HG03432 (cell line): ENCODE results near the gene BMERB1.
"Not testable (repeated sequence)": the region's sequence is repeated elsewhere in the genome, so short reads cannot be mapped to it uniquely, and the experiment has no call there.

Experiments
- ATAC-seq: cut with Tn5 transposase; IDR thresholded peaks from one replicate; pipeline ENCODE4 v1.9.1; 2021; ENCODE audit warnings: mild to moderate bottlenecking, moderate library complexity; ENCODE audit not compliant: unreplicated experiment

BMERB1 gene

DNA sequence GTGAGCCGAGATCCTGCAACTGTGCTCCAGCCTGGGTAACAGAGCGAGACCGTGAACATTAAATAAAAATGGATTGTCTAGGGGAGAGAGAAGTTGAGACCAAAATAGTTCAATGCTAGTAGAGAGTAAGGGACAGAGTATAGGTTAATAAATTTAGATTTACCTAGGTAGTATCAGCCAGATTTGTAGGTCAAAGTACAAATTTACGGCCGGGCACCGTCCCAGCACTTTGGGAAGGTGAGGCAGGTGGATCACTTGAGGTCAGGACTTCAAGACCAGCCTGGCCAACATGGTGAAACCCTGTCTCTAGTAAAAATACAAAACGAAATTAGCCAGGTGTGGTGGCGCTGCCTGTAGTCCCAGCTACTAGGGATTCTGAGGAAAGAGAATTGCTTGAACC, 12.2 kb upstream of the BMERB1 start:
- ATAC-seq = no peak

GRCh38 chr16:15425861-15426260, 8.5 kb upstream of the BMERB1 start:
- no peak for ATAC-seq

GRCh38 chr16:15426796-15427195, 7.6 kb upstream of the BMERB1 start:
- ATAC-seq = no peak

DNA sequence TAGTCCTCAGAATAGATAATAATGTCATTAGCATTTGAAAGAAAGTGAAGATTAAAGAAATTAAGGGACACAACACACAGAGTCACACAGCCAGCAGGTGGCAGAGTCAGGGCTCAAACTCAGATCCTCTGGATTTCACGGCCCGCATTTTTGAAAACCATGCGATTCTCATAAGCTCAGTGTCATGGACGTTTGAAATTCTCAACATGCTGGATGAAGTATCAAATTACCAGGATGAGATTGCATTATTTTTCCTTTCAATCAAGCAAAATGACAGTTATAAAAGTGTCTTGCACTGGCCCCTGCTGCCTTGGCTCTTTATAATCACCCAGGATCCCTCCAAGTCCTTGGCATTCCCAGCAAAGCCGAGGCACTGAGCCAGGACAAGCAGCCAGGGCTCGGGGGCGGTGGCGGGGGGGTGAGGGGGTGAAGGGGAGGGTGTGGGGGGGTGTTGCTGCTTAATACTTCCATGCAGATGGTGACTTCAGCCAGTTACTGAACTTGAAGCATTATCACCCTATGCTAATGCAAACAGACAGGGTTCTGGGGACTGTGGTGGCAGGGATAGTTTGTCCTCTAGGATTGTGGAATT, 6.6 kb upstream of the BMERB1 start:
- ATAC-seq = no peak

GRCh38 chr16:15430884-15431283, 3.5 kb upstream of the BMERB1 start:
- not testable (repeated sequence) for ATAC-seq

- ATAC-seq = no peak
Observed at GRCh38 chr16:15434079-15434424, 336 bp upstream of the BMERB1 start.

GRCh38 chr16:15435216-15435864, 952 bp downstream of the BMERB1 start:
- no peak for ATAC-seq

- ATAC-seq = no peak
Observed at GRCh38 chr16:15439102-15439501, 4.7 kb downstream of the BMERB1 start.

DNA sequence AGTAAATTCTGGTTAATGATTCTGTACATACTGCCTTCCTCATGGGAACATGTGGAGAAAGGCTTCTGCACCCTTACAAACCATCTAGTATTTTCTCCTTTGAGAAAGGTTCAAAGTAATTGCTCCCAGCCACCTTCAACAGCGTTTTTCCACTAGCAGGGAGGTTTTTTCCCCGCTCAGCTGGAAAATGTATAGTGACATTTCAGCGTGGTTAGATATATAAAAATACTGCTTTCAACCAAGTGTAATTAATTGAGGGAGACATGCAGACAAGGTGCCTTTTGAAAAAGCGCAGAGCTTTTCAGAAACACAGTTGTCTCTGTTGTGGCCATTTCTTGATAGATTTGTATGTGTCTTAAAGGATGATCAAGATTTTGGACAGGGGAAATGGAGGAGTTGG, 5.1 kb downstream of the BMERB1 start:
- no peak for ATAC-seq

DNA sequence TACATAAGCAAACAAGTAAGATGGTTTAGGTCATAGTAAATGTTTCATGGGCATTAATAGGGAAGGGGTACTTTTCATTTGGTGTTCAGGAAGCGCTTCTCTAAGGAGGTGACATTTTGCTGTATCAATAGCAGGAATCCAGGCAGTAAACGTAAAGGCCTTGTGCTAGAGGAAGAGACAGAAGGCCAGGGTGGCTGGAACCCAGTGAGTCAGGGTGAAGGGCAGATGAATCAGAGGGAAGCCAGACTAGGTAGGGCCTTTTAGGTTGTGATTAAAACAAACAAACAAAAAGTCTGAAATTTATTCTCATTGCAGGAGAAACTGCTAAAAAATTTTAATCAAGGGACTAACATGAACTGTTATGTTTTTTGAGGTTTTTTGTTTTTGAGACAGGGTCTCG, 6.5 kb downstream of the BMERB1 start:
- ATAC-seq = no peak

DNA sequence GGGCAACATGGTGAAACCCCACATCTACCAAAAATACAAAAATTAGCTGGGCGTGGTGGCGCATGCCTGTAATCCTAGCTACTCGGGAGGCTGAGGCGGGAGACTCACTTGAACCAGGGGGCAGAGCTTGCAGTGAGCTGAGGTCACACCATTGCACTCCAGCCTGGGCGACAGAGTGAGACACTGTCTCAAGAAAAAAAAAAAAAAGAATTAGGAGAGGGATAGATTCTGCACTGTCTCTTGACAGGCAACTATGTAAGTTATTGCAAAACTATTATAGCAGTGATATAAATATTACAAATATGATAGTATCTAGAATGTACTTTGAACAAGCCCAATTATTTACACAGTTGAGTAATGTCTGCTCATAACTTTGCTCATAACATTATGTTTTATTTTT, 7.8 kb downstream of the BMERB1 start:
- not testable (repeated sequence) for ATAC-seq

DNA sequence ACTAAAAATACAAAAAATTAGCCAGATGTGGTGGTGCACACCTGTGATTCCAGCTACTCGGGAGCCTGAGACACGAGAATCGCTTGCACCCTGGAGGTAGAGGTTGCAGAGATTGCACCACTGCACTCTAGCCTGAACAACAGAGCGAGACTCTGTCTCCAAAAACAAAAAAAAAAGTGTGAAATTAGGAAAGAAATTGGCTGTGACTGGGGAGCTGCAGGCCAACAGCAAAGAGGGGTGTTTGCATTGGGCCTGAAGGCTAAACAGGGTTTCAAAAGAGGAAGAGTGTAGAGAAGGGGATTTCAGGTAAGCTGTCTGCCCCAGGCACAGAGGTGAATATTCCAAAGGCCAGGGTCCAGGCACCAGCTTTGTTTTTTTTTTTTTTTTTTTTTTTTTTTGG, 9.4 kb downstream of the BMERB1 start:
- no peak for ATAC-seq

- no peak for ATAC-seq
Observed at GRCh38 chr16:15444264-15444663, 9.9 kb downstream of the BMERB1 start.

DNA sequence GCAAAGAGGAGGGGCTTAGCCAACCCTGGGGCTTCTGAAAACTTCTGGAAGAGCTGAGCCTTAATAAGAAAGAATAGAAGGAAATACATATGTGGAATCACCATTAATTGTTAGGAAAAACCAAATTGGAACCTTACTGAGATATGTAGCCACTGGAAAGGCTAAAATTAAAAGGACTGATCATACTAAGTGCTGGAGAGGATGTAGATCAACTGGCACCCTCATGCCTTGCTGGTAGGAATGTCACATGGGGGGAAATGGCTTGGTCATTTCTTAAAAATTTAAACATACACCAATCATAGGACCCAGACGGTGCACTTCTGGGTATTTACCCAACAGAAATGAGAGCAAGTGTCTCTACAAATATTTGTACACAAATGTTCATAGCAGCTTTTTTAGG, 11.1 kb downstream of the BMERB1 start:
- no peak for ATAC-seq

- ATAC-seq = no peak
Observed at GRCh38 chr16:15446901-15447300, 12.5 kb downstream of the BMERB1 start.

- no peak for ATAC-seq
Observed at GRCh38 chr16:15450624-15451023, 16.2 kb downstream of the BMERB1 start.

- no peak for ATAC-seq
Observed at GRCh38 chr16:15451098-15451731, 16.8 kb downstream of the BMERB1 start.

- no peak for ATAC-seq
Observed at GRCh38 chr16:15452246-15452855, 18.0 kb downstream of the BMERB1 start.

DNA sequence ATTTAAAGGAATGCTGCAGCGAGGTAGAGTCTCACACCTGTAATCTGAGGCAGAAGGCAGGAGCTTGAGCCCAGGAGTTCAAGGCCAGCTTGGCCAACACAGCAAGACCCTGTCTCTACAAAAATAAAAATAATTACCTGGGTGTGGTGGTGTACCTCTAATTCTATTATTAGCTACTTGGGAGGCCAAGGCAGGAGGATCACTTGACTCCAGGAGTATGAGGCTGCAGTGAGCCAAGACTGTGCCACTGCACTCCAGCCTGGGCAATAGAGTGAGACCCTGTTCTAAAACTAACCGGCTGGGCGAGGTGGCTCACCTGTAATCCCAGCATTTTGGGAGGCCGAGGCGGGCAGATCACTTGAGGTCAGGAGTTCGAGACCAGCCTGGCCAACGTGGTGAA, 18.9 kb downstream of the BMERB1 start:
- not testable (repeated sequence) for ATAC-seq

GRCh38 chr16:15454933-15455332, 20.5 kb downstream of the BMERB1 start:
- not testable (repeated sequence) for ATAC-seq

- no peak for ATAC-seq
Observed at GRCh38 chr16:15457400-15457799, 23.0 kb downstream of the BMERB1 start.

DNA sequence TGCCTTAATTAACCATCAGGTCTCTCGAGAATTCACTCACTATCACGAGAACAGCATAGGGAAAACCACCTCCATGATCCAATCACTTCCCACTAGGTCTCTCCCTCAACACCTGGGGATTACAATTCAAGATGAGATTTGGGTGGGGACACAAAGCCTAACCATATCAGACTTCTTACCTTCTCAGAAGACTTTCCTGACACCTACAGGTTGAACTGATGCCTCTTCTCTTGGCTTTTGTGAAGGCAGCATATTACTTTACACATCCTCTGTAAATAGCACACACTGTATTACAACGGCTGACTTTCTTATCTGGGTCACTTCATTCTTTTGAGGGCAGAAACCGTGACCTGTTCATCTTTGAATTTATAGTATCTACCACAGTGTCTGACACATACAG, 23.6 kb downstream of the BMERB1 start:
- no peak for ATAC-seq
